Sigmoid colon (tissue), 7 donors: ENCODE data around the gene STUB1. TPM values are rescaled to one million over a fixed set of nuclear protein-coding genes. Genes with fewer than 3 reads are reported as not detected.

ENCODE experiments used
- DNase-seq: peaks from one replicate; pipeline ENCODE4 v3.0.0-alpha.2; 2019
- H3K27ac ChIP-seq, 4 donors: fragments of 200-600 bp; sonication (generic); one replicate each; pipeline ENCODE4 v1.5.1; 2016 to 2019; ENCODE audit warnings: mild to moderate bottlenecking in 1 of 4
- H3K27me3 ChIP-seq, 3 donors: fragments of 200-600 bp; sonication (generic); one replicate each; pipeline ENCODE4 v1.5.1; 2019; ENCODE audit warnings: mild to moderate bottlenecking in 1 of 3
- H3K36me3 ChIP-seq, 4 donors: fragments of 200-600 bp; sonication (generic); one replicate each; pipeline ENCODE4 v1.5.1; 2016 to 2019
- H3K4me1 ChIP-seq, 4 donors: fragments of 200-600 bp; sonication (generic); one replicate each; pipeline ENCODE4 v1.5.1; 2017 to 2019
- H3K4me3 ChIP-seq, 4 donors: fragments of 200-600 bp; sonication (generic); one replicate each; pipeline ENCODE4 v1.5.1; 2017 to 2019; ENCODE audit warnings: mild to moderate bottlenecking in 2 of 4, moderate library complexity in 1 of 4
- H3K9me3 ChIP-seq, 4 donors: fragments of 200-600 bp in 3 of 4; sonication (generic) in 3 of 4; one replicate each; pipeline versions ENCODE4 v1.5.1 to v1.6.1; 2013 to 2019
- EP300 ChIP-seq, 4 donors: sonication (generic); formaldehyde crosslinking; IDR thresholded peaks; one replicate each; pipeline ENCODE4 v1.6.1; 2017; ENCODE audit warnings: antibody characterized with exemption in 4 of 4
- POLR2A ChIP-seq, 2 donors: fragments of 450-650 bp; IDR thresholded peaks; one replicate each; pipeline ENCODE4 v1.6.1; 2016; ENCODE audit warnings: antibody characterized with exemption in 2 of 2, mild to moderate bottlenecking in 2 of 2, moderate library complexity in 2 of 2
- POLR2AphosphoS5 ChIP-seq, 4 donors: sonication (generic); formaldehyde crosslinking; IDR thresholded peaks; one replicate each; pipeline ENCODE4 v1.6.1; 2017; ENCODE audit warnings: antibody characterized with exemption in 4 of 4
- WGBS, 2 donors: extraction: QIAGEN DNeasy Blood & Tissue Kit; methylation state at CpG; one replicate each; pipeline ENCODE4 v1.1.7; 2013; 5-methylcytosine and 5-hydroxymethylcytosine counted together
- intact Hi-C: fragments of 100-400 bp; cut with DNase I; formaldehyde crosslinking; loops from one replicate; pipeline ENCODE4 v1.15.1; 2023
- polyA plus RNA-seq, 3 donors: library from polyadenylated mRNA; stranded (reverse); fragments of 200-250 nt; gene quantifications; one replicate each; pipeline ENCODE4 v1.2.3, GENCODE V29; 2013
- total RNA-seq, 4 donors: library from RNA; depleted of rRNA; stranded (reverse); fragments of >200 nt; gene quantifications; one replicate each; pipeline ENCODE4 v1.1.0, GENCODE V29; 2016
- TF ChIP-seq, protein P1 (sequence below), 4 experiments: fragments of 450-650 bp in 3 of 4; fragments of 200-600 bp in 1 of 4; IDR thresholded peaks; one replicate each; pipeline ENCODE4 v1.5.1; 2016 to 2019; ENCODE audit warnings: antibody characterized with exemption in 4 of 4, mild to moderate bottlenecking in 3 of 4, moderate library complexity in 2 of 4
- donor health status: healthy with polysubstance abuse.
- donor health status: Bipolar disorder and iron deficiency.
- donor health status: healthy.

Gene STUB1
- total and polyA plus RNA-seq, 7 donors, result 104 to 183 (median 136) TPM

DNA sequence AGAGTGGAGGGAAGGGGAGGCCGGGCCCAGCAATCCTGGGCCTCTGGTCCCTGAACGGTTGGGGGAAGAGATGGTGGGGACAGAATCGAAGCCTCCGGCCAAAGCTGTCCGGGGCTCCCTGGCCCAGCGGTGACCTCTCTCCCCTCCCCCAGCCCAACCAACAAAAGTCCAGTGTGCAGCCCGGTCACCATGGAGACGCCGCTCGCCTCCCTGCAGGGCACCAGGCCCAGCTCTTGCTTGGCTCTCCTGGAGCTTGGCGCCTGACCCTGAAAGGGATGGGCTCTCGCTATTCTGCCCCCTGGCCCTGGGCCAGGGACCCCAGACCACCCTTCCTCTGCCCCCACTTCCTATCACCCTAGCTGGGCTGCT is 36.0 kb downstream of the STUB1 start:
- peak overlapping the region; percentile 32 to 75 (median 48) for H3K27ac ChIP-seq
- H3K27me3 ChIP-seq, result peaks cover 0 to 16% (median 8%) of the 10 kb centered on the region in 3 donors
- TF ChIP-seq POLR2AphosphoS5 (IDR thresholded peaks at IDR 0.05), result no peak
- no peak for TF ChIP-seq EP300 (IDR thresholded peaks at IDR 0.05)
- TF ChIP-seq, protein P1, sequence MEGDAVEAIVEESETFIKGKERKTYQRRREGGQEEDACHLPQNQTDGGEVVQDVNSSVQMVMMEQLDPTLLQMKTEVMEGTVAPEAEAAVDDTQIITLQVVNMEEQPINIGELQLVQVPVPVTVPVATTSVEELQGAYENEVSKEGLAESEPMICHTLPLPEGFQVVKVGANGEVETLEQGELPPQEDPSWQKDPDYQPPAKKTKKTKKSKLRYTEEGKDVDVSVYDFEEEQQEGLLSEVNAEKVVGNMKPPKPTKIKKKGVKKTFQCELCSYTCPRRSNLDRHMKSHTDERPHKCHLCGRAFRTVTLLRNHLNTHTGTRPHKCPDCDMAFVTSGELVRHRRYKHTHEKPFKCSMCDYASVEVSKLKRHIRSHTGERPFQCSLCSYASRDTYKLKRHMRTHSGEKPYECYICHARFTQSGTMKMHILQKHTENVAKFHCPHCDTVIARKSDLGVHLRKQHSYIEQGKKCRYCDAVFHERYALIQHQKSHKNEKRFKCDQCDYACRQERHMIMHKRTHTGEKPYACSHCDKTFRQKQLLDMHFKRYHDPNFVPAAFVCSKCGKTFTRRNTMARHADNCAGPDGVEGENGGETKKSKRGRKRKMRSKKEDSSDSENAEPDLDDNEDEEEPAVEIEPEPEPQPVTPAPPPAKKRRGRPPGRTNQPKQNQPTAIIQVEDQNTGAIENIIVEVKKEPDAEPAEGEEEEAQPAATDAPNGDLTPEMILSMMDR (IDR thresholded peaks at IDR 0.05), result no peak
- no peak for TF ChIP-seq POLR2A (IDR thresholded peaks at IDR 0.05)
- no peaks in the 10 kb centered on the region for H3K36me3 ChIP-seq
- no peak for DNase-seq
- WGBS, 2 donors, result 17 to 26% methylated on average over 12 of the region's 12 CpGs
- intact Hi-C loops, result no loop called here
- H3K4me1 ChIP-seq, result peaks cover 0 to 45% (median 36%) of the 10 kb centered on the region in 4 donors
- peak overlapping the region; percentile 53 to 75 (median 64) for H3K4me3 ChIP-seq
- H3K9me3 ChIP-seq, result no peaks in the 10 kb centered on the region

DNA sequence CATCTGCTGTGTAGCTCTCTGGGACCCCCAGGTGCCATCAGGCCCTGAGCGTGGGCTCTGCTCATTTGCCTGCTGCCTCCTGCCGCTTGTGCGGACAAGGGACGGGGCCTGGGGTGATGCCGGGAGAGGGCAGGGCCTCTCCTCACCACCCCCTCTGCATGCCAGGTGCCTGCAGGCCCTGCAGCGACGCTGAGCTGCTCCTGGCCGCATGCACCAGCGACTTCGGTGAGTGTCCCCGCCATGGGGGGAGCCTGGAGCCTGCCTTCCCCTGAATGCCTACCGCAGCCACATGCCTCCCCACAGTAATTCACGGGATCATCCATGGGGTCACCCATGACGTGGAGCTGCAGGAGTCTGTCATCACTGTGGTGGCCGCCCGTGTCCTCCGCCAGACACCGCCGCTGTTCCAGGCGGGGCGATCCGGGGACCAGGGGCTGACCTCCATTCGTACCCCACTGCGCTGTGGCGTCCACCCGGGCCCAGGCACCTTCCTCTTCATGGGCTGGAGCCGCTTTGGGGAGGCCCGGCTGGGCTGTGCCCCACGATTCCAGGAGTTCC is 36.6 kb downstream of the STUB1 start:
- intact Hi-C loops, result no loop called here
- peaks cover 0 to 50% (median 42%) of the 10 kb centered on the region in 4 donors for H3K4me1 ChIP-seq

DNA sequence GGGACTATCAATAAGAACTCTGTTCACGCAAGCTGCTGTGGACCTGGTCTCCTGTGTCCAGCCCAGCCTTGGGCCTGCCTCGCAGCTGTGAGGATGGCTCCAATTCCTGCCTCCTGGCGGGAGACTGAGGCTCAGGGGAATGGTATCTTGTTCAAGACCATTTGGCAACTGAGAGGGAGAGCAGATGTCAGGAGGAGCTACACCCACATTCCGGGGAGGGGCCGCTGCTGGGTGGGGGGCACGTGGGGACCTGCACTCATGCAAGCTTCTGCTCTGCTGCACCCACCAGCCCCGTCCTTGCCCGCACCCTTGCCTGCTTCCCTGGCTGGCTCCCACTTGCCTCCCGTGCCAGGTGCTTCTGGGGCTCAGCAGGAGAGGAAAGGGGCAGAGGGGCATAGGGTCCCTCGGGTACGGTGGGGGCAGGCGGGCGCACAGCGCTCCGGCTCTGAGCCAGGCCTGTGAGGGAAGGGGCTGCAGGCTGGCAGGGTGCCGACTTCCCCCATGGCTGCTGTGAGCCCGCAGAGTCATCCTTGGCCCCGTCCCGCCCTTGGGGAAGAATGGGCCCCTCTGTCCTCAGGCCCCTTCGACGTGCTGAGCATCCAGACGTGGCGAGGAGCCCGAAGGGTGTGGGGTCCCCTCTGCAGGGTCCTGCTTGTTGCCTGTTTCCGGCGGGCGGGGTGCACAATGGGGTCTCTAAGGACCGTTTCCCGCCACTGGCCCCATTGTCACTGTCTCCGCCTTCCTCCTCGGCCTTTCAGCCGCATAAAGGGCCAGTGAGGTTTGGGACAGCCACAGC is 37.4 kb downstream of the STUB1 start:
- Histone ChIP-seq H3K27ac (no peak overlapping the region), H3K27me3 (peaks cover 0 to 11% (median 0%) of the 10 kb centered on the region in 3 donors), H3K9me3 (no peaks in the 10 kb centered on the region), H3K4me1 (peaks cover 0 to 52% (median 45%) of the 10 kb centered on the region in 4 donors), H3K4me3 (no peak overlapping the region), H3K36me3 (no peaks in the 10 kb centered on the region)
- intact Hi-C loops, result no loop called here
- TF ChIP-seq POLR2AphosphoS5 (IDR thresholded peaks at IDR 0.05), result no peak
- no peak for TF ChIP-seq POLR2A (IDR thresholded peaks at IDR 0.05)
- no peak for TF ChIP-seq EP300 (IDR thresholded peaks at IDR 0.05)
- TF ChIP-seq, protein P1 (IDR thresholded peaks at IDR 0.05), result no peak
- WGBS, 2 donors, result 65 to 76% methylated on average over 32 of the region's 32 CpGs
- no peak for DNase-seq

More for the DNA sequence above, 36.6 kb downstream of the STUB1 start:
- no peak for DNase-seq
- no peaks in the 10 kb centered on the region for H3K9me3 ChIP-seq
- peaks cover 0 to 11% (median under 1%) of the 10 kb centered on the region in 3 donors for H3K27me3 ChIP-seq
- H3K36me3 ChIP-seq, result no peaks in the 10 kb centered on the region
- TF ChIP-seq, protein P1 (IDR thresholded peaks at IDR 0.05), result no peak
- TF ChIP-seq EP300 (IDR thresholded peaks at IDR 0.05), result no peak
- TF ChIP-seq POLR2A (IDR thresholded peaks at IDR 0.05), result no peak
- no peak for TF ChIP-seq POLR2AphosphoS5 (IDR thresholded peaks at IDR 0.05)
- WGBS, 2 donors, result 89 to 90% methylated on average over 29 of the region's 29 CpGs
- no peak overlapping the region for H3K27ac ChIP-seq
- H3K4me3 ChIP-seq, result peak overlapping the region in 1 of 4 donors; percentile 63

DNA sequence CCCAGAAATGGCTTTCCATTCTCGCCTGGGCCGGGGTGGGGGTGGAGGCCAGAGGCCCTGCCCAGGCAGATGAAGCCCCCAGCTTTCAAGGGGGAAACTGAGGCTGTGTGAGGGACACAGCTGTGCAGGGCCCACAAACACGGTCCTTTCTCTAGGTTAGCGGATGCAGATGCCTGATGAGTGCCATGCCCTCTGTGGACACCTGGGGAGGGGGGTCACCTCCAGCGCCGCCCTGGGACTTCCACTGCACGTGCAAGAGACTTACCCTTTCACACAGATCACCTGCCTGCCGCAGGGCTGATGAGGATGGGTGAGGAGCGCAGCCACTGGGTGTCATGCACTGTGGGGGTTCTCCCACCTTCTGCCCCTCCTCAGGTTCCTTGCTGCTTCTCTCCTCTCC is 38.2 kb downstream of the STUB1 start:
- DNase-seq, result no peak
- TF ChIP-seq POLR2A (IDR thresholded peaks at IDR 0.05) (no peak), POLR2AphosphoS5 (IDR thresholded peaks at IDR 0.05) (no peak)
- TF ChIP-seq, protein P1 (IDR thresholded peaks at IDR 0.05), result no peak
- no peaks in the 10 kb centered on the region for H3K9me3 ChIP-seq
- 53 to 89% methylated on average over 9 of the region's 9 CpGs for WGBS, 2 donors
- H3K27me3 ChIP-seq, result peaks cover 0 to 11% (median 0%) of the 10 kb centered on the region in 3 donors
- no peak overlapping the region for H3K27ac ChIP-seq
- H3K36me3 ChIP-seq, result no peaks in the 10 kb centered on the region
- H3K4me1 ChIP-seq, result peaks cover 0 to 52% (median 45%) of the 10 kb centered on the region in 4 donors
- H3K4me3 ChIP-seq, result no peak overlapping the region
- intact Hi-C loops, result no loop called here
